ENCODE measurements around the gene SPPL2A. TPM values are rescaled to one million over a fixed set of nuclear protein-coding genes. Genes with fewer than 3 reads are reported as not detected.

The SPPL2A gene
- total RNA-seq, 1 donor: 128 TPM

DNA sequence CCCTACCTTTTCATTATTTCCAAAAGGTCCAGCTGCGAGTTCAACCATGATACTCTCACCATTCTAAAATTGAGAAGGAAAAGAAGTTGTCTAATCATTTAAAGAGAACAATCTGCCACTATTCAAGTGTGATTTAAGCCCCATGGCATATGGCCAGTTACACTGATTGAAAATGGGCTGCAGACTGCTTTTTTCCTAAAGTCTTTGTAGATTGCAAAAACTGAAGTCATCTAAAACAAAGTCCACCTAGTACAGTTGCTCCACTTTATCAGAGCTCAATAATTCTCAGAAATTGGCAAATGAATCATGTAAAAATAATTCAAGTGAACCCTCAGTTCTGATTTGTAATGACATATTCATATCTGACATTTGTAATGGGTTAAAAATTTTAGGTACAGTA is 39.2 kb downstream of the SPPL2A start:
- DNase-seq (ENCODE audit: low read depth): no peak
- no peak overlapping the region for H3K4me3 ChIP-seq (ENCODE audit: low read depth, low read length)
- TF ChIP-seq CTCF (IDR thresholded peaks at IDR 0.05; ENCODE audit: insufficient read depth, low read length): no peak

GRCh38 chr15:50718700-50719125 is 46.8 kb downstream of the SPPL2A start:
- no peak for TF ChIP-seq CTCF (IDR thresholded peaks at IDR 0.05; ENCODE audit: insufficient read depth, low read length)
- DNase-seq (ENCODE audit: low read depth): no peak
- no peak overlapping the region for H3K4me3 ChIP-seq (ENCODE audit: low read depth, low read length)

GRCh38 chr15:50712018-50712417 is 53.5 kb downstream of the SPPL2A start:
- no peak overlapping the region for H3K4me3 ChIP-seq (ENCODE audit: low read depth, low read length)
- no peak for DNase-seq (ENCODE audit: low read depth)
- TF ChIP-seq CTCF (IDR thresholded peaks at IDR 0.05; ENCODE audit: insufficient read depth, low read length): no peak

DNA sequence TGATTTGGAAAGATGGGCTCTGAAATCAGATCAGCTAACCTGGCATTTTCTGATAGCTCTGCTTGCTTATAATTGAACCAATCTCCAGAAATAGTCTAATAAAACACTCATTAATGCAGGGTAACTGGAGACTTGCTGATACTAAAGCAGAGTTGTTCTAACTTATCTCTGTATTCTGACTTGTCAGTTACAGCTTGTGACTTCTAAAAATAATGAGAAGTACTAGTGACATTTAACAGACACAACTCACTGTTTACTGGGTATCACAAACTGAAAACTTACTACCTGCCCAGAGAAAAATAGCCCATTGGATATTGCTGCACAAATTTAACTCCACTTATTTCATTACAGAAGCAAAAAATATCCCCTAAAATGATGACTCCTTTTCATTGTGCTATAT is 54.9 kb downstream of the SPPL2A start:
- H3K4me3 ChIP-seq (ENCODE audit: low read depth, low read length): no peak overlapping the region
- TF ChIP-seq CTCF (IDR thresholded peaks at IDR 0.05; ENCODE audit: insufficient read depth, low read length): no peak
- DNase-seq (ENCODE audit: low read depth): no peak

GRCh38 chr15:50707878-50708427 is 57.6 kb downstream of the SPPL2A start:
- H3K4me3 ChIP-seq (ENCODE audit: low read depth, low read length): no peak overlapping the region
- DNase-seq (ENCODE audit: low read depth): no peak
- TF ChIP-seq CTCF (IDR thresholded peaks at IDR 0.05; ENCODE audit: insufficient read depth, low read length): no peak

GRCh38 chr15:50702762-50703334 is 62.7 kb downstream of the SPPL2A start:
- H3K4me3 ChIP-seq (ENCODE audit: low read depth, low read length): no peak overlapping the region
- DNase-seq (ENCODE audit: low read depth): no peak
- no peak for TF ChIP-seq CTCF (IDR thresholded peaks at IDR 0.05; ENCODE audit: insufficient read depth, low read length)

DNA sequence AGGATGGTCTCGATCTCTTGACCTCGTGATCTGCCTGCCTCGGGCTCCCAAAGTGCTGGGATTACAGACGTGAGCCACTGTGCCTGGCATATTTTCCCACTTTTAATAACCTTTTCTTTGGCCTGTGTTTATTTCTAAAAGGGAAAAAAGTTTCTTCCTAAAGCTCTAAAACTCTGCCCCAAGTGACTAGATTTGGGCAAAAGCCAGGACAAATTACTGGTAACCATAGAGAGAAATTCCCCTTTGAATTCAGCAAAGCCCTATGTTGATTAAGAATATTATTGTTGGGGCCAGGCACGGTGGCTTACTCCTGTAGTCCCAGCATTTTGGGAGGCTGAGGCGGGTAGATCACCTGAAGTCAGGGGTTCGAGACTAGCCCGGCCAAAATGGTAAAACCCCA is 67.4 kb downstream of the SPPL2A start:
- TF ChIP-seq CTCF (IDR thresholded peaks at IDR 0.05; ENCODE audit: insufficient read depth, low read length): no peak
- DNase-seq (ENCODE audit: low read depth): peak; percentile 28
- H3K4me3 ChIP-seq (ENCODE audit: low read depth, low read length): no peak overlapping the region
